H9 (cell line): ENCODE measurements around the gene MGARP. TPM values are rescaled to one million over a fixed set of nuclear protein-coding genes. Genes with fewer than 3 reads are reported as not detected.
"Not testable (repeated sequence)": the region's sequence is repeated elsewhere in the genome, so short reads cannot be mapped to it uniquely, and the experiment has no call there.

Source experiments
- DNase-seq: peaks from one replicate; pipeline ENCODE4 v3.0.0-alpha.2; 2017
- H2AFZ ChIP-seq: one replicate; pipeline ENCODE4 v1.6.1; 2013; ENCODE audit warnings: mild to moderate bottlenecking, low read length, control low read depth, moderate library complexity
- H2AK5ac ChIP-seq: 2 replicates; pipeline ENCODE4 v1.6.1; 2013; ENCODE audit warnings: low read length, control low read depth, mixed read lengths; ENCODE audit not compliant: insufficient read length
- H2BK120ac ChIP-seq: one replicate; pipeline ENCODE4 v1.6.1; 2013; ENCODE audit warnings: low read depth, mild to moderate bottlenecking, low read length, control low read depth, inconsistent platforms; ENCODE audit not compliant: poor library complexity, severe bottlenecking
- H2BK12ac ChIP-seq: 2 replicates; pipeline ENCODE4 v1.6.1; 2013; ENCODE audit warnings: low read length, control low read depth, mixed read lengths, low read depth; ENCODE audit not compliant: insufficient read length
- H2BK15ac ChIP-seq: 2 replicates; pipeline ENCODE4 v1.6.1; 2013; ENCODE audit warnings: low read depth, low read length, control low read depth
- H2BK20ac ChIP-seq: one replicate; pipeline ENCODE4 v1.6.1; 2013; ENCODE audit warnings: low read depth, mild to moderate bottlenecking, low read length, control low read depth, inconsistent platforms; ENCODE audit not compliant: poor library complexity, severe bottlenecking
- H2BK5ac ChIP-seq: 2 replicates; pipeline ENCODE4 v1.6.1; 2013; ENCODE audit warnings: low read length, control low read depth, mixed read lengths; ENCODE audit not compliant: insufficient read length
- H3K14ac ChIP-seq: 2 replicates; pipeline ENCODE4 v1.6.1; 2013; ENCODE audit warnings: low read length, control low read depth; ENCODE audit not compliant: insufficient read depth
- H3K18ac ChIP-seq: 2 replicates; pipeline ENCODE4 v1.6.1; 2013; ENCODE audit warnings: low read depth, mild to moderate bottlenecking, mixed read lengths, low read length, control low read depth; ENCODE audit not compliant: insufficient read length
- H3K23ac ChIP-seq: 2 replicates; pipeline ENCODE4 v1.6.1; 2013; ENCODE audit warnings: low read length, control low read depth, mixed read lengths, low read depth; ENCODE audit not compliant: insufficient read length
- H3K23me2 ChIP-seq: 2 replicates; pipeline ENCODE4 v1.6.1; 2013; ENCODE audit warnings: low read depth, mild to moderate bottlenecking, mixed read lengths, low read length, control low read depth; ENCODE audit not compliant: insufficient read length, poor library complexity, severe bottlenecking
- H3K27ac ChIP-seq: 2 replicates; pipeline ENCODE4 v1.5.1; 2013; ENCODE audit warnings: low read length, control low read depth, mixed read lengths, low read depth; ENCODE audit not compliant: insufficient read length
- H3K27me3 ChIP-seq: 2 replicates; pipeline ENCODE4 v1.6.1; 2013; ENCODE audit warnings: low read length, control low read depth, inconsistent platforms; ENCODE audit not compliant: insufficient read depth
- H3K4ac ChIP-seq: 2 replicates; pipeline ENCODE4 v1.6.1; 2013; ENCODE audit warnings: low read depth, mild to moderate bottlenecking, control low read depth, inconsistent platforms, low read length, moderate library complexity
- H3K4me1 ChIP-seq: 2 replicates; pipeline ENCODE4 v1.6.1; 2013; ENCODE audit warnings: low read length, control low read depth, inconsistent platforms; ENCODE audit not compliant: insufficient read depth
- H3K4me2 ChIP-seq: 2 replicates; pipeline ENCODE4 v1.6.1; 2013; ENCODE audit warnings: low read length, control low read depth, mixed read lengths; ENCODE audit not compliant: insufficient read length, insufficient read depth
- H3K56ac ChIP-seq: 2 replicates; pipeline ENCODE4 v1.6.1; 2013; ENCODE audit warnings: low read depth, mild to moderate bottlenecking, mixed read lengths, low read length, control low read depth; ENCODE audit not compliant: insufficient read length
- H3K79me1 ChIP-seq: 2 replicates; pipeline ENCODE4 v1.6.1; 2013; ENCODE audit warnings: low read depth, mild to moderate bottlenecking, moderate library complexity, low read length, control low read depth, inconsistent platforms; ENCODE audit not compliant: insufficient read depth, poor library complexity, severe bottlenecking
- H3K79me2 ChIP-seq: 2 replicates; pipeline ENCODE4 v1.6.1; 2013; ENCODE audit warnings: low read length, control low read depth, inconsistent platforms; ENCODE audit not compliant: insufficient read depth
- H3K9ac ChIP-seq: 2 replicates; pipeline ENCODE4 v1.6.1; 2013; ENCODE audit warnings: low read length, control low read depth, mixed read lengths; ENCODE audit not compliant: insufficient read length; ENCODE audit errors: extremely low read depth
- H3K9me3 ChIP-seq: one replicate; pipeline ENCODE4 v1.6.1; 2013; ENCODE audit warnings: low read depth, low read length, inconsistent platforms; ENCODE audit not compliant: control insufficient read depth
- H3T11ph ChIP-seq: one replicate; pipeline ENCODE4 v1.6.1; 2013; ENCODE audit warnings: mild to moderate bottlenecking, low read length, control low read depth, inconsistent platforms
- H4K20me1 ChIP-seq: one replicate; pipeline ENCODE4 v1.6.1; 2013; ENCODE audit not compliant: control insufficient read depth, insufficient read length, insufficient read depth
- H4K5ac ChIP-seq: 2 replicates; pipeline ENCODE4 v1.6.1; 2013; ENCODE audit warnings: low read depth, mild to moderate bottlenecking, mixed read lengths, low read length, control low read depth; ENCODE audit not compliant: insufficient read length
- H4K8ac ChIP-seq: replicated peaks from 2 replicates; pipeline ENCODE4 v1.6.1; 2013; ENCODE audit warnings: low read length, control low read depth, mixed read lengths, low read depth; ENCODE audit not compliant: insufficient read length
- H4K91ac ChIP-seq: 2 replicates; pipeline ENCODE4 v1.6.1; 2013; ENCODE audit warnings: low read depth, mild to moderate bottlenecking, moderate library complexity, mixed read lengths, low read length, control low read depth; ENCODE audit not compliant: insufficient read length
- H3K27ac Mint-ChIP-seq, 3 experiments: 2 replicates in 2 of 3; 3 replicates in 1 of 3; pipeline ENCODE4 v1.8.0; 2020 to 2021; ENCODE audit warnings: mixed read lengths in 3 of 3, mild to moderate bottlenecking in 1 of 3, moderate library complexity in 1 of 3
- H3K27me3 Mint-ChIP-seq: 2 replicates; pipeline ENCODE4 v1.8.0; 2021; ENCODE audit warnings: low read depth, mild to moderate bottlenecking, moderate library complexity, mixed read lengths
- H3K36me3 Mint-ChIP-seq, 3 experiments: 2 replicates in 2 of 3; 3 replicates in 1 of 3; pipeline ENCODE4 v1.8.0; 2020 to 2021; ENCODE audit warnings: low read depth in 3 of 3, mixed read lengths in 3 of 3; ENCODE audit not compliant: insufficient read depth in 1 of 3
- H3K4me1 Mint-ChIP-seq, 2 experiments: 2 replicates each; pipeline ENCODE4 v1.8.0; 2020; ENCODE audit warnings: mixed read lengths in 2 of 2
- H3K4me3 Mint-ChIP-seq, 2 experiments: 2 replicates in 1 of 2; 3 replicates in 1 of 2; pipeline ENCODE4 v1.8.0; 2020 to 2021; ENCODE audit warnings: mild to moderate bottlenecking in 2 of 2, mixed read lengths in 2 of 2, moderate library complexity in 1 of 2
- H3K9me3 Mint-ChIP-seq, 2 experiments: 2 replicates in 1 of 2; 3 replicates in 1 of 2; pipeline ENCODE4 v1.8.0; 2020; ENCODE audit warnings: mild to moderate bottlenecking in 2 of 2, mixed read lengths in 2 of 2, moderate library complexity in 1 of 2
- CTCF ChIP-seq: fragments of 200-600 bp; sonication (generic); conservative IDR thresholded peaks from 3 replicates; pipeline ENCODE4 v1.8.0; 2021; ENCODE audit warnings: antibody characterized with exemption, mild to moderate bottlenecking
- WGBS: extraction: QIAGEN DNeasy Blood & Tissue Kit; methylation state at CpG from one replicate; pipeline ENCODE4 v1.1.7; 2013; ENCODE audit warnings: missing lambda C conversion rate, low lambda C conversion rate, mixed read lengths; ENCODE audit not compliant: insufficient read length; ENCODE audit errors: extremely low coverage; 5-methylcytosine and 5-hydroxymethylcytosine counted together
- total RNA-seq: library from RNA; stranded (reverse); gene quantifications from 2 replicates; pipeline ENCODE4 v1.2.1, GENCODE V29; 2021

Gene MGARP
- total RNA-seq, 1 experiment from 2014 or later: 4.0 TPM

GRCh38 chr4:139324620-139325019 is 44.6 kb upstream of the MGARP start:
- peaks cover 44 to 45% of the 10 kb centered on the region in 2 experiments for H3K4me1 Mint-ChIP-seq
- H4K91ac ChIP-seq: no peak overlapping the region
- H3K4me2 ChIP-seq: no peak overlapping the region
- no peaks in the 10 kb centered on the region for H3K23me2 ChIP-seq
- H2BK20ac ChIP-seq: no peak overlapping the region
- H3K56ac ChIP-seq: no peak overlapping the region
- H4K5ac ChIP-seq: no peak overlapping the region
- H2AK5ac ChIP-seq: no peak overlapping the region
- H3K4ac ChIP-seq: no peak overlapping the region
- no peak overlapping the region for H3K27ac ChIP-seq
- H3K9me3 ChIP-seq: no peaks in the 10 kb centered on the region
- no peak overlapping the region for H3T11ph ChIP-seq
- peaks cover 11 to 21% of the 10 kb centered on the region in 2 experiments; a peak in 4 of 5 replicates for H3K9me3 Mint-ChIP-seq
- peak overlapping the region; percentile 70 to 98 (median 95); a peak in 5 of 7 replicates for H3K27ac Mint-ChIP-seq
- no peak overlapping the region for H2BK12ac ChIP-seq
- H2AFZ ChIP-seq: no peak overlapping the region
- no peaks in the 10 kb centered on the region for H4K20me1 ChIP-seq
- no peaks in the 10 kb centered on the region; the same call in 1 of the 2 replicates for H3K4me1 ChIP-seq
- no peak overlapping the region for H3K14ac ChIP-seq
- no peak overlapping the region for H2BK15ac ChIP-seq
- no peak overlapping the region for H4K8ac ChIP-seq
- no peaks in the 10 kb centered on the region for H3K27me3 Mint-ChIP-seq
- no peak overlapping the region for H3K18ac ChIP-seq
- peaks cover 49% of the 10 kb centered on the region; the same call in 1 of the 2 replicates for H3K79me2 ChIP-seq
- H2BK5ac ChIP-seq: no peak overlapping the region
- peaks cover 33 to 55% (median 47%) of the 10 kb centered on the region in 3 experiments for H3K36me3 Mint-ChIP-seq
- peak overlapping the region in 1 of 2 experiments; percentile 24; a peak in 1 of 5 replicates for H3K4me3 Mint-ChIP-seq
- WGBS: no CpG with 5 or more reads among the region's 6 CpGs
- H3K23ac ChIP-seq: no peak overlapping the region
- H3K79me1 ChIP-seq: no peaks in the 10 kb centered on the region
- H3K9ac ChIP-seq: no peak overlapping the region
- no peaks in the 10 kb centered on the region for H3K27me3 ChIP-seq
- DNase-seq: no peak
- no peak for TF ChIP-seq CTCF
- no peak overlapping the region for H2BK120ac ChIP-seq

GRCh38 chr4:139322541-139322940 is 42.5 kb upstream of the MGARP start:
- not testable (repeated sequence) for H3K4me2 ChIP-seq, H3K79me1 ChIP-seq, H2AK5ac ChIP-seq, H4K8ac ChIP-seq, H3K4ac ChIP-seq, DNase-seq, H3K18ac ChIP-seq, H3K9ac ChIP-seq, H3K4me3 Mint-ChIP-seq, H4K20me1 ChIP-seq, H3K23me2 ChIP-seq, H3K27me3 ChIP-seq, H2BK20ac ChIP-seq, H3K4me1 ChIP-seq, H2BK12ac ChIP-seq, H3K14ac ChIP-seq, H3K27ac ChIP-seq, H2BK5ac ChIP-seq, H3K27me3 Mint-ChIP-seq, H2BK120ac ChIP-seq, H2AFZ ChIP-seq, H2BK15ac ChIP-seq, H4K5ac ChIP-seq, H3K56ac ChIP-seq, H4K91ac ChIP-seq, H3T11ph ChIP-seq, H3K9me3 ChIP-seq, H3K23ac ChIP-seq
- WGBS: no CpG with 5 or more reads among the region's 6 CpGs
- Mint-ChIP-seq H3K27ac (peak overlapping the region in 1 of 3 experiments; percentile 73; a peak in 1 of 7 replicates), H3K4me1 (peaks cover 38 to 39% of the 10 kb centered on the region in 2 experiments), H3K36me3 (peaks cover 23 to 37% (median 28%) of the 10 kb centered on the region in 3 experiments), H3K9me3 (peaks cover 9 to 11% of the 10 kb centered on the region in 2 experiments; a peak in 4 of 5 replicates)
- peaks cover 56% of the 10 kb centered on the region; the same call in 1 of the 2 replicates for H3K79me2 ChIP-seq
